Measurements from ENCODE around the gene NOTCH4. TPM values are rescaled to one million over a fixed set of nuclear protein-coding genes. Genes with fewer than 3 reads are reported as not detected.

NOTCH4 gene
- total RNA-seq, 5 donors from 2014 or later (not counting 1 experiment from before 2014, with no cell fraction given) = 0.70 to 1.7 (median 1.1) TPM

DNA sequence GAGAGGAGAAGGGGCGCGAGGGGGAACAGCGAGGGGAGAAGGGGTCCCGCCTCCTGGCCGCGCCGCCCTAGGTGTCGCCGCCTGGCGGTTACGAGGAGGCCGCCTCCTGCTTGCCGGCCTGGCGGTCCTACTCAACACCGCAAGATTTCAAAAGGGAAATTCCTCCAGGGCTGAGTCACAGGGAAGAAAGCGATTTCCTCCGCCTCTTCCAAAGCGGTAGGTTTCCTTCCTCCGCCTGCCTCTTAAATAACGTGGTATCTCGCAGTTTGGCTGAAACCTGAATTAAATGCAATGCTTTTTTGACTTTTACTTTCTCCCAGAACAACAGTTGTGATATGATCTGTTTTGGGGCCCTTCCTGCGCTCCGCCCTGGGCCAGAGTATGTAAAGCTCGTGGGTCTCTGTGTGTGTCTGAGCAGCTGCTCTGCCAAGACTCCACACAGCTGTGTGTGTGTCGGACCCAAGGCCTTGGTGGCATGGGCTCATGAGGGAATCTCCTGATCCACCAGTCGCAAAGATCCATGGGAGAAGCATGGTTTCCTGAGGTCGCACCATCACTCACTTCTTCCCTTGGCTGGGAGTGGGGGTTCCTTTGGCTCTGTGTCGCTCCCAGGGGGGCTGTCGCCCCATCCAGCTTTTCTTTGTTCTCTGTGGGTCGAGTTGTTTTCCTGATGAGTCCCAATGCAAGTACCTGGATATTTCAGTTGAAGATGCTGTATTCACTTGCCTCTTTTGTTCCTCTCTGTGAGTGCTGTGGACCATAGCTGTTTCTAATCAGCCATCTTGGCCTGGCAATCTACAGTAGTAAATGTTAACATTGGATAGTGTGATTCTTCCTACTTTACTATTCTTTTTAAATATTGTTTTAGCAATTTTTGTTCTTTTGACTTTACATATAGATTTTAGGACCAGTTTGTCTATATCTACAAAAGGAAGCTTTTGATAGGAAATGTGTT is 31.6 kb upstream of the NOTCH4 start:
- Mint-ChIP-seq H3K4me3 (peak overlapping the region; percentile 53 to 64 (median 56)), H3K4me1 (peaks cover 21 to 28% (median 22%) of the 10 kb centered on the region in 3 donors), H3K36me3 (no peaks in the 10 kb centered on the region), H3K27ac (peak overlapping the region; percentile 1 to 80), H3K27me3 (no peaks in the 10 kb centered on the region), H3K9me3 (no peaks in the 10 kb centered on the region)
- Histone ChIP-seq H3K9me3 (no peaks in the 10 kb centered on the region), H3K27ac (ENCODE audit: low read length) (no peak overlapping the region), H3K36me3 (ENCODE audit: control insufficient read depth in 2 of 2, extremely low read depth in 1 of 2, insufficient read depth in 1 of 2, low read length in 1 of 2) (no peaks in the 10 kb centered on the region), H3K4me3 (ENCODE audit: control insufficient read depth in 1 of 2, extremely low read depth in 1 of 2, low read length in 1 of 2) (peak overlapping the region; percentile 5 to 23), H3K4me1 (ENCODE audit: control insufficient read depth in 1 of 2, extremely low read depth in 1 of 2, insufficient read depth in 2 of 2, low read length in 2 of 2) (peaks cover 2 to 11% of the 10 kb centered on the region in 2 experiments), H3K27me3 (replicated peaks in 1 of 2; ENCODE audit: control insufficient read depth in 2 of 2, extremely low read depth in 1 of 2, insufficient read depth in 2 of 2, low read length in 1 of 2) (no peaks in the 10 kb centered on the region)
- 28% methylated on average over 13 of the region's 30 CpGs for WGBS (ENCODE audit: insufficient coverage)
- ATAC-seq (replicated peaks in 1 of 4) (peak; percentile 72 to 86 (median 78)), DNase-seq (peak; percentile 5 to 77 (median 33))
- POLR2A ChIA-PET = no interaction called here
- CTCF ChIA-PET = interaction anchor here (0.6 kb wide), 3 partner anchors 40 to 410 kb away, joined by 3 to 4 read pairs (median 3); no protein-coding TSS in a partner anchor

DNA sequence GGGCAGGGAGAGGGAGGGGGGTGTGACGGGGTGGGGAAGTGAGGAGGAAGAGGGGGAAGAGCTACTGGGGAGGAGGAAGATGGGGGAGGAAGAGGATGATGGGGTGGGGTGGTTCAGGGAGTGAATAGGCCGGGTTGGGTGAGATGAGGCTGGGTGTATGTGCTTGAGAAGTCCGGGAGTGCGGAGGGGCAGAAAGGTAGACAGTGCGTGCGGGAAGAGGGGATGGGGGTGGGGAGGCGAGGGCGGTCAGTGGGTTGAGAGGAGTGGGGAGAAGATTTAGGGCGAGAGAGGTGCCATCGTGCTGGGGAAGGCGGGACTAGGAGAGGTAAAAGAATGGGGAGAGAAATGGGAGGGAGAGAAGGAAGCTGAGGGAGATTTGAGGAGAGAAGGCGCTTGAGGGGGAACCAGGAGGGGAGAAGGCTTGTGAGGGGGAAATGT is 30.9 kb upstream of the NOTCH4 start:
- Histone ChIP-seq H3K27ac (ENCODE audit: low read length) (no peak overlapping the region), H3K4me1 (ENCODE audit: control insufficient read depth in 1 of 2, extremely low read depth in 1 of 2, insufficient read depth in 2 of 2, low read length in 2 of 2) (peaks cover 2 to 11% of the 10 kb centered on the region in 2 experiments), H3K9me3 (no peaks in the 10 kb centered on the region), H3K4me3 (ENCODE audit: control insufficient read depth in 1 of 2, extremely low read depth in 1 of 2, low read length in 1 of 2) (peak overlapping the region in 1 of 2 donors; percentile 23), H3K27me3 (replicated peaks in 1 of 2; ENCODE audit: control insufficient read depth in 2 of 2, extremely low read depth in 1 of 2, insufficient read depth in 2 of 2, low read length in 1 of 2) (no peaks in the 10 kb centered on the region), H3K36me3 (ENCODE audit: control insufficient read depth in 2 of 2, extremely low read depth in 1 of 2, insufficient read depth in 1 of 2, low read length in 1 of 2) (no peaks in the 10 kb centered on the region)
- Mint-ChIP-seq H3K36me3 (no peaks in the 10 kb centered on the region), H3K9me3 (no peaks in the 10 kb centered on the region), H3K4me3 (peak overlapping the region in 1 of 3 donors; percentile 56), H3K4me1 (peaks cover 21 to 28% (median 22%) of the 10 kb centered on the region in 3 donors), H3K27me3 (no peaks in the 10 kb centered on the region), H3K27ac (no peak overlapping the region)
- WGBS (ENCODE audit: insufficient coverage) = 59% methylated on average over 11 of the region's 12 CpGs
- ChIA-PET POLR2A (no interaction called here), CTCF (interaction anchor here (0.6 to 0.9 kb wide), 5 partner anchors 28 to 411 kb away, joined by 3 to 8 read pairs (median 3); no protein-coding TSS in a partner anchor)
- DNase-seq = no peak
- ATAC-seq (replicated peaks in 1 of 4) = no peak

DNA sequence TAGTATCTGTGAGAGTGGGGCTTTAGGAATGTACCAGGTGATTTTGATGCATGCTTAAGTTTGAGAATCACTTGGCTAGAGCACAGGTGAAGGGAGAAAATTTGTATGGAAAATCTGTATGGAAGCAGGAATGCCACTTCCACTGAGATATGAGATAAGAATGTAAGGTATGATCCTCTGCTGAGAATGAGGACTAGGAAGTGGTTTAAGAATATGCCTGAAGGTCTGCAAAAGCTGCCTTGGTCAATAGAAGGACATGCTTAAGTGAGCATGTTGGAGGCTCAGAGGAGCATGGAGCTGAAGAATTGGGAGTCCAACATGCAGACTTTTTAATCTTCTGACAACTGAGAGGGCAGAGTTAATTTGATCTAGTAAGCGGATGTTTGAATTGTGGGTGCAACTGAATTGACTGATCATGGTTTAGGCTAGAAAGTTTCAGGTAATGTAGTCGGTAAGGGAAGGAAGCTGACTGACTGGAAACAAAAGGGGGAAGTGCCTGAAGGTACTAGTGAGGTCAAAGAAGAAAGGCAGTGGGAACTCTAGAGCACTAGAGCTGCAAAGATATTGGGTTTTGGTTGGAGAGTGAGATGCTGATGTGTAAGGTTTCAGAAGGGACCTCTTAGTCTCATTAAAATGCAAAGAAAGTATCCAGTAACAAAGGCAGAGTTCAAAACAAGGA is 28.6 kb upstream of the NOTCH4 start:
- Histone ChIP-seq H3K27me3 (replicated peaks in 1 of 2; ENCODE audit: control insufficient read depth in 2 of 2, extremely low read depth in 1 of 2, insufficient read depth in 2 of 2, low read length in 1 of 2) (no peaks in the 10 kb centered on the region), H3K36me3 (ENCODE audit: control insufficient read depth in 2 of 2, extremely low read depth in 1 of 2, insufficient read depth in 1 of 2, low read length in 1 of 2) (no peaks in the 10 kb centered on the region), H3K4me1 (ENCODE audit: control insufficient read depth in 1 of 2, extremely low read depth in 1 of 2, insufficient read depth in 2 of 2, low read length in 2 of 2) (peaks cover 2 to 11% of the 10 kb centered on the region in 2 experiments), H3K9me3 (no peaks in the 10 kb centered on the region), H3K27ac (ENCODE audit: low read length) (no peak overlapping the region), H3K4me3 (ENCODE audit: control insufficient read depth in 1 of 2, extremely low read depth in 1 of 2, low read length in 1 of 2) (no peak overlapping the region)
- Mint-ChIP-seq H3K27me3 (no peaks in the 10 kb centered on the region), H3K9me3 (no peaks in the 10 kb centered on the region), H3K36me3 (no peaks in the 10 kb centered on the region), H3K27ac (peak overlapping the region; percentile 11 to 71), H3K4me1 (peaks cover 21 to 28% (median 22%) of the 10 kb centered on the region in 3 donors), H3K4me3 (no peak overlapping the region)
- WGBS (ENCODE audit: insufficient coverage) = 28% methylated on average over 2 of the region's 2 CpGs
- ChIA-PET POLR2A (no interaction called here), CTCF (no interaction called here)
- ATAC-seq (replicated peaks in 1 of 4) = peak; percentile 53 to 70 (median 57)
- DNase-seq = peak in 1 of 35 experiments; percentile 9

DNA sequence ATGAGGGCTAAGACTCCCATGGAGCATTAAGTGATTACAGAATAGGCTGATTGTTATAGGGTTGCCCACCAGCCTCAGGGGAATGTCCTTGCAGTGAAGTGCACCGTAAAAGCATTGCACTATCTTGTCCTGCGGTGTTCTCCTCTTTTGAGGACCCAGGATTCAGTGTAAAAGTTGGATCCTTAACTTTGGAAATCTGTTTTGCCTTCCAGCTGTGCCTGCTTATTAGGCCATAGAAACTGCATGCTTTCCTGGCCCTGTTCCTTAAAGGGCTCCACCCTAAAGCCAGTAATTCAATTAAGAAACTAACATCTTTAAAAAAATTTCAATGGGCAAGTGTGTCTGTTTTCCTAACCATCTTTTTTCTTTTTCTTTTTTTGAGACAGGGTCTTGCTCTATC is 25.4 kb upstream of the NOTCH4 start:
- Histone ChIP-seq H3K4me1 (ENCODE audit: control insufficient read depth in 1 of 2, extremely low read depth in 1 of 2, insufficient read depth in 2 of 2, low read length in 2 of 2) (peaks cover 0 to 9% of the 10 kb centered on the region in 2 experiments), H3K27ac (ENCODE audit: low read length) (no peak overlapping the region), H3K27me3 (replicated peaks in 1 of 2; ENCODE audit: control insufficient read depth in 2 of 2, extremely low read depth in 1 of 2, insufficient read depth in 2 of 2, low read length in 1 of 2) (peaks cover 0 to 4% of the 10 kb centered on the region in 2 experiments), H3K4me3 (ENCODE audit: control insufficient read depth in 1 of 2, extremely low read depth in 1 of 2, low read length in 1 of 2) (no peak overlapping the region), H3K36me3 (ENCODE audit: control insufficient read depth in 2 of 2, extremely low read depth in 1 of 2, insufficient read depth in 1 of 2, low read length in 1 of 2) (no peaks in the 10 kb centered on the region), H3K9me3 (no peaks in the 10 kb centered on the region)
- Mint-ChIP-seq H3K27ac (no peak overlapping the region), H3K36me3 (no peaks in the 10 kb centered on the region), H3K27me3 (peaks cover 0 to 2% of the 10 kb centered on the region in 2 donors), H3K9me3 (no peaks in the 10 kb centered on the region), H3K4me3 (no peak overlapping the region), H3K4me1 (peaks cover 16 to 24% (median 19%) of the 10 kb centered on the region in 3 donors)
- 94% methylated on average over 2 of the region's 2 CpGs for WGBS (ENCODE audit: insufficient coverage)
- CTCF ChIA-PET = no interaction called here
- POLR2A ChIA-PET = no interaction called here
- DNase-seq (no peak), ATAC-seq (replicated peaks in 1 of 4) (no peak)

DNA sequence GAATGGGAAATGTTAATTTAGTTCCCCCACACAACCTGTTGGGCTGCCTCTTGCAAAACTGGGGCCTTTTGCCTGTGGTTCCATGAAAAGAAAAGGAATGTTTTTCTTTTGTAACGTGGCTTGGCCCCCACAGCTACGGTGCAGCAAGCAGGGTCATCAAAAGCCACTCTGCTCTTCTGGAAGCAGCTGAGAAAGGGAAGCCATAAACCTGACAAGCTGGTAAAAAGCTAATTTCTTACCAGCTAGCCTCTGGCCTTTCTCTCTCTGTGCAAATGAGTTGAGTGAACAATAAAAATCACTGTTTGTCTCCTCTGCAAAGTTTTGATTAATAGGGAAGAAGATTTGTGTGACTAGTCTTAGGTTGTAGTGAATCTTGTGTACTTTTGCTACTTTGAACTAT is 23.5 kb upstream of the NOTCH4 start:
- DNase-seq = no peak
- H3K27ac ChIP-seq (ENCODE audit: low read length) = no peak overlapping the region
- Mint-ChIP-seq H3K36me3 (no peaks in the 10 kb centered on the region), H3K27ac (no peak overlapping the region), H3K27me3 (peaks cover 0 to 2% of the 10 kb centered on the region in 2 donors), H3K4me3 (no peak overlapping the region), H3K4me1 (peaks cover 8 to 17% (median 10%) of the 10 kb centered on the region in 3 donors), H3K9me3 (no peaks in the 10 kb centered on the region)
- no peaks in the 10 kb centered on the region for H3K36me3 ChIP-seq (ENCODE audit: control insufficient read depth in 2 of 2, extremely low read depth in 1 of 2, insufficient read depth in 1 of 2, low read length in 1 of 2)
- ATAC-seq (replicated peaks in 1 of 4) = no peak
- POLR2A ChIA-PET = no interaction called here
- WGBS (ENCODE audit: insufficient coverage) = 67% methylated on average over 1 of the region's 2 CpGs
- H3K9me3 ChIP-seq = no peaks in the 10 kb centered on the region
- H3K27me3 ChIP-seq (replicated peaks in 1 of 2; ENCODE audit: control insufficient read depth in 2 of 2, extremely low read depth in 1 of 2, insufficient read depth in 2 of 2, low read length in 1 of 2) = peaks cover 0 to 15% of the 10 kb centered on the region in 2 experiments
- peaks cover 0 to 9% of the 10 kb centered on the region in 2 experiments for H3K4me1 ChIP-seq (ENCODE audit: control insufficient read depth in 1 of 2, extremely low read depth in 1 of 2, insufficient read depth in 2 of 2, low read length in 2 of 2)
- CTCF ChIA-PET = no interaction called here
- no peak overlapping the region for H3K4me3 ChIP-seq (ENCODE audit: control insufficient read depth in 1 of 2, extremely low read depth in 1 of 2, low read length in 1 of 2)

DNA sequence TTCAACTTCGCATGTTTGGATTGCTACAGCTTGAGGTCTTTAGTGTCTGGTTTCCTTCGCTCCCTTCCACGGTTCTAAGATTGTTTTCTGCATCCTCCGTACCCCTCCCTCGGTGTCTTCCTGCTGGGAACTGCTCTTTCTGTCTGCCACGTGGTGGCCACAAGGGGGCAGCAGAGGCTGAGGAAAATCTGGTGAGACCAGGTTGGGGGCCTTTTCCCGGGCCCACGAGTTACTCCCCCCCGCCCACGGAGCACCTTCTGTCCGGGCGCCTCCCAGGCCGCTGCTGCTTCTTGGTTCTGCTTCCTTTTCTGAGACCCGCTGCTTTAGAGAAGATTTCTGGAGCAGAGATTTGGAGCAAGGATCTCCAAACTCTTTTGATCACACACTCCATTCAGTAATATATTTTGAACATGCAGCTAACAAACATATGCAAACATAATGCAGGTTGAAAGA is 21.1 kb upstream of the NOTCH4 start:
- ATAC-seq (replicated peaks in 1 of 4) = peak; percentile 71 to 83 (median 75)
- Mint-ChIP-seq H3K27ac (peak overlapping the region; percentile 29 to 49), H3K4me3 (peak overlapping the region; percentile 18 to 59 (median 37)), H3K27me3 (peaks cover 0 to 2% of the 10 kb centered on the region in 2 donors), H3K36me3 (no peaks in the 10 kb centered on the region), H3K9me3 (no peaks in the 10 kb centered on the region), H3K4me1 (peaks cover 5 to 9% (median 6%) of the 10 kb centered on the region in 3 donors)
- H3K27me3 ChIP-seq (replicated peaks in 1 of 2; ENCODE audit: control insufficient read depth in 2 of 2, extremely low read depth in 1 of 2, insufficient read depth in 2 of 2, low read length in 1 of 2) = peaks cover 0 to 17% of the 10 kb centered on the region in 2 experiments
- H3K4me1 ChIP-seq (ENCODE audit: control insufficient read depth in 1 of 2, extremely low read depth in 1 of 2, insufficient read depth in 2 of 2, low read length in 2 of 2) = peaks cover 0 to 9% of the 10 kb centered on the region in 2 experiments
- CTCF ChIA-PET = interaction anchor here (0.5 to 1.0 kb wide), 5 partner anchors 9 to 541 kb away, joined by 3 to 6 read pairs (median 3); no protein-coding TSS in a partner anchor
- DNase-seq = peak; percentile 22 to 84 (median 61)
- WGBS (ENCODE audit: insufficient coverage) = 0% methylated on average over 4 of the region's 14 CpGs
- no peak overlapping the region for H3K4me3 ChIP-seq (ENCODE audit: control insufficient read depth in 1 of 2, extremely low read depth in 1 of 2, low read length in 1 of 2)
- H3K27ac ChIP-seq (ENCODE audit: low read length) = no peak overlapping the region
- H3K9me3 ChIP-seq = no peaks in the 10 kb centered on the region
- POLR2A ChIA-PET = no interaction called here
- no peaks in the 10 kb centered on the region for H3K36me3 ChIP-seq (ENCODE audit: control insufficient read depth in 2 of 2, extremely low read depth in 1 of 2, insufficient read depth in 1 of 2, low read length in 1 of 2)
